ENCODE data around the gene POLR2H. TPM values are rescaled to one million over a fixed set of nuclear protein-coding genes. Genes with fewer than 3 reads are reported as not detected.

Gene POLR2H
- total RNA-seq, 1 donor from 2014 or later = 48.1 TPM

DNA sequence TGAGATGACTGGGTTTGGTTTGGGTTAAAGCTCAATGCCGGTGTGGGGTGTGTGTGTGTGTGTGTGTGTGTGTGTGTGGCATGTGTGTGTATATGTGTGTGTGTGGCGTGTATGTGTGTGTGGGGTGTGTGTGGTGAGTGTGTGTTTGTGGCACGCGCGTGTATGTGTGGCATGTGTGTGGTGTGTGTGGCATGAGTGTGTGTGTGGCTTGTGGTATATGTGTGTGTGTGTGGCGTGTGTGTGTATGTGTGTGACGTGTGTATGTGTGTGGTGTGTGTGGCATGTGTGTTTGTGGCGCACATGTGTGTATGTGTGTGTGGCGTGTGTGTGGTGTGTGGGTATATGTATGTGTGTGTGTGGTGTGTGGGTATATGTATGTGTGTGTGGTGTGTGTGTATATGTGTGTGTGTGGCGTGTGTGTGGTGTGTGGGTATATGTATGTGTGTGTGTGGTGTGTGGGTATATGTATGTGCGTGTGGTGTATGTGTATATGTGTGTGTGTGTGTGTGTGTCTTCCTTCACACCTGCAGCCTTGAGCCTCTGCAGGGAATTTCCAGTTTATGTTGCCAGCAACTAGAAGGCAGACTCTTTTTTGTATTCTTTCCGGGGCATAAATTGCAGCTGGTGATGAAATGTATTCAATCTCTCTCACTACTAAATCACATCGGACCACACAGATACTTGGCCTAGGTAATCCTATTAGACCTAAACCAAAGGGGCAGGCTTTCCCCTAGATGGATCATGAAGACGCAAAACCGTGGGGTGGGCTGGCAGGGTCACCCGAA lies 53.1 kb downstream of the POLR2H start:
- Mint-ChIP-seq H3K4me1 (ENCODE audit: low read depth, unreplicated experiment) (no peaks in the 10 kb centered on the region), H3K36me3 (ENCODE audit: unreplicated experiment) (peaks cover 6% of the 10 kb centered on the region), H3K9me3 (ENCODE audit: unreplicated experiment) (no peaks in the 10 kb centered on the region), H3K27ac (ENCODE audit: unreplicated experiment) (no peak overlapping the region), H3K4me3 (ENCODE audit: unreplicated experiment) (no peak overlapping the region), H3K27me3 (ENCODE audit: unreplicated experiment) (peaks cover 4% of the 10 kb centered on the region)
- TF ChIP-seq, protein P1, sequence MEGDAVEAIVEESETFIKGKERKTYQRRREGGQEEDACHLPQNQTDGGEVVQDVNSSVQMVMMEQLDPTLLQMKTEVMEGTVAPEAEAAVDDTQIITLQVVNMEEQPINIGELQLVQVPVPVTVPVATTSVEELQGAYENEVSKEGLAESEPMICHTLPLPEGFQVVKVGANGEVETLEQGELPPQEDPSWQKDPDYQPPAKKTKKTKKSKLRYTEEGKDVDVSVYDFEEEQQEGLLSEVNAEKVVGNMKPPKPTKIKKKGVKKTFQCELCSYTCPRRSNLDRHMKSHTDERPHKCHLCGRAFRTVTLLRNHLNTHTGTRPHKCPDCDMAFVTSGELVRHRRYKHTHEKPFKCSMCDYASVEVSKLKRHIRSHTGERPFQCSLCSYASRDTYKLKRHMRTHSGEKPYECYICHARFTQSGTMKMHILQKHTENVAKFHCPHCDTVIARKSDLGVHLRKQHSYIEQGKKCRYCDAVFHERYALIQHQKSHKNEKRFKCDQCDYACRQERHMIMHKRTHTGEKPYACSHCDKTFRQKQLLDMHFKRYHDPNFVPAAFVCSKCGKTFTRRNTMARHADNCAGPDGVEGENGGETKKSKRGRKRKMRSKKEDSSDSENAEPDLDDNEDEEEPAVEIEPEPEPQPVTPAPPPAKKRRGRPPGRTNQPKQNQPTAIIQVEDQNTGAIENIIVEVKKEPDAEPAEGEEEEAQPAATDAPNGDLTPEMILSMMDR (IDR thresholded peaks at IDR 0.05; ENCODE audit: partially characterized antibody, unreplicated experiment) = no peak
- DNase-seq = no peak

DNA sequence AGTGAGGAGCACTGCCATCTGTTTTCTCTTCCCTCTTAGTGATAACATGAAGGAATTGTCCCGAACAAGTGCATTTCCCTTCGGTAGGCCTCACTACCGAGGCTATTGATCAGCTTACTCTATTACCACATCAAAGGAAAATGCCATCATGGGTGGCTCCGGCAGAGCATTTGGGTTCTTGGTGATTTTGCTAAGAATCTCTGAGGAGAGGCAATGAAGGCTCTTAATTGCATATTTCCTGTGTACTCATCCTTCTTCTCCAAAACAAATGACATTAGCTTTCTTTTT lies 53.6 kb downstream of the POLR2H start:
- no peak for DNase-seq
- Mint-ChIP-seq H3K36me3 (ENCODE audit: unreplicated experiment) (peaks cover 6% of the 10 kb centered on the region), H3K4me1 (ENCODE audit: low read depth, unreplicated experiment) (no peaks in the 10 kb centered on the region), H3K27ac (ENCODE audit: unreplicated experiment) (no peak overlapping the region), H3K4me3 (ENCODE audit: unreplicated experiment) (no peak overlapping the region), H3K9me3 (ENCODE audit: unreplicated experiment) (no peaks in the 10 kb centered on the region), H3K27me3 (ENCODE audit: unreplicated experiment) (peaks cover 4% of the 10 kb centered on the region)
- TF ChIP-seq, protein P1 (IDR thresholded peaks at IDR 0.05; ENCODE audit: partially characterized antibody, unreplicated experiment) = no peak

DNA sequence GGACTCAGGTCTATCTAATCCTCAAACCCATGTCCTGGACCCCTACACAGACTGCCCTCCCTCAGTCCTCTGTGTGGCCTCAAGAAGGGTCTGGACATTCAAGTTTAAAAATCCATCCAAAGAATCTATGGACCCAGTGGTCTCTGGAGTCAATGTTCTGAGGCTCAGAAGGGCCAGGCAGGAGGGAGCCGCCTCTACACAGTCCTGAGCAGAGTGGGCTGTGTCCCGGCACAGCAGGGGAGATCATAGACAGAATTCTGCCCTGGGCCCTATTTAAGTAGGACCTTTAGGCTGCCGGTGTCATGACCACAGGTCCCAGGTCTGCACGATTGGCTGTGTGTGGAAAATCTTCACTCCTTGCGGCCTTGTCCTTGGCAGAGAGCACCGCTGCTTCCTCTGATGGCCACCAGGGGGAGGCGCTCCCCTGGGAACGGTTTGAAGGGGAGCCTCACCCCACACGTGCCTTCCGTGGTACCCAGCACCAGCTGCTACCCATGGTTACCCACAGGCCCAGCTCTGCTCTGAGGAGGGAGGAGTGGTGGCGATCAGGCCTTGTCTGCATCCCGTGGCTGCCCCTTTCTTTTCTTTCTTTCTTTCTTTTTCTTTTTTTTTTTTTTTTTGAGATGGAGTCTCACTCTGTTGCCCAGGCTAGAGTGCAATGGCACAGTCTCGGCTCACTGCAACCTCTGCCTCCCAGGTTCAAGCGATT lies 56.3 kb downstream of the POLR2H start:
- peak; percentile 72 for DNase-seq
- H3K9me3 Mint-ChIP-seq (ENCODE audit: unreplicated experiment) = no peaks in the 10 kb centered on the region
- no peak overlapping the region for H3K4me3 Mint-ChIP-seq (ENCODE audit: unreplicated experiment)
- H3K27ac Mint-ChIP-seq (ENCODE audit: unreplicated experiment) = no peak overlapping the region
- peaks cover 4% of the 10 kb centered on the region for H3K27me3 Mint-ChIP-seq (ENCODE audit: unreplicated experiment)
- no peaks in the 10 kb centered on the region for H3K4me1 Mint-ChIP-seq (ENCODE audit: low read depth, unreplicated experiment)
- peaks cover 3% of the 10 kb centered on the region for H3K36me3 Mint-ChIP-seq (ENCODE audit: unreplicated experiment)
- TF ChIP-seq, protein P1 (IDR thresholded peaks at IDR 0.05; ENCODE audit: partially characterized antibody, unreplicated experiment) = peak; percentile 89

Other genes starting within 250 kb of the POLR2H start
- gene EIF2B5, start 226.4 kb upstream of the POLR2H start, total RNA-seq (ENCODE audit: unreplicated experiment) = 41.6 TPM
- 213 TPM for gene DVL3, start 206.3 kb upstream of the POLR2H start, total RNA-seq (ENCODE audit: unreplicated experiment)
- 315 TPM for gene AP2M1, start 186.9 kb upstream of the POLR2H start, total RNA-seq (ENCODE audit: unreplicated experiment)
- 87.9 TPM for gene ABCF3, start 175.5 kb upstream of the POLR2H start, total RNA-seq (ENCODE audit: unreplicated experiment)
- gene VWA5B2, start 132.1 kb upstream of the POLR2H start, total RNA-seq (ENCODE audit: unreplicated experiment) = 56.5 TPM
- 26.5 TPM for gene ALG3, start 112.7 kb upstream of the POLR2H start, total RNA-seq (ENCODE audit: unreplicated experiment)
- gene EEF1AKMT4, start 112.0 kb upstream of the POLR2H start, total RNA-seq (ENCODE audit: unreplicated experiment) = 1.7 TPM
- gene CAMK2N2, start 100.2 kb upstream of the POLR2H start, total RNA-seq (ENCODE audit: unreplicated experiment) = 14.8 TPM
- 1.6 TPM for gene ECE2, start 85.7 kb upstream of the POLR2H start, total RNA-seq (ENCODE audit: unreplicated experiment)
- 338 TPM for gene PSMD2, start 62.5 kb upstream of the POLR2H start, total RNA-seq (ENCODE audit: unreplicated experiment)
- 346 TPM for gene EIF4G1, start 47.1 kb upstream of the POLR2H start, total RNA-seq (ENCODE audit: unreplicated experiment)
- gene FAM131A, start 24.1 kb upstream of the POLR2H start, total RNA-seq (ENCODE audit: unreplicated experiment) = 51.4 TPM
- 17.8 TPM for gene CLCN2, start 105 bp upstream of the POLR2H start, total RNA-seq (ENCODE audit: unreplicated experiment)
- gene THPO, start 16.5 kb downstream of the POLR2H start, total RNA-seq (ENCODE audit: unreplicated experiment) = 1.6 TPM
- gene CHRD, start 18.3 kb downstream of the POLR2H start, total RNA-seq (ENCODE audit: unreplicated experiment) = 47.1 TPM
- 5.0 TPM for gene EPHB3, start 200.1 kb downstream of the POLR2H start, total RNA-seq (ENCODE audit: unreplicated experiment)